A549 treated with RU486 at 1 μM for 4 hours (cell line): ENCODE measurements around the gene MYL6. TPM values are rescaled to one million over a fixed set of nuclear protein-coding genes. Genes with fewer than 3 reads are reported as not detected.

Source experiments
- total RNA-seq: library from RNA; stranded (reverse); fragments of 200-300 nt; extraction: Qiagen RNA extraction; gene quantifications from 5 replicates; pipeline ENCODE4 v1.2.3, GENCODE V29; 2022; ENCODE audit warnings: low read depth

MYL6 gene
- total RNA-seq: 2,092 to 2,946 TPM (median 2,208 TPM) in 5 replicates

GRCh38 chr12:56158029-56158925 is at the start of gene MYL6:
TSS of gene MYL6 (plus strand) at chr12:56158359. CDS start at chr12:56158402, 43 bp downstream.

GRCh38 chr12:56116267-56117081 is 41.7 kb upstream of the MYL6 start, which contains the start of gene RPL41:
TSS of gene RPL41 (plus strand) at chr12:56116633.

GRCh38 chr12:56117778-56118687 is 40.1 kb upstream of the MYL6 start, which contains the start of gene ZC3H10:
TSS of gene ZC3H10 (plus strand) at chr12:56118266. CDS start at chr12:56120563, 2,297 bp downstream.

GRCh38 chr12:56127888-56128669 is 30.1 kb upstream of the MYL6 start, which contains the start of gene ESYT1:
TSS of gene ESYT1 (plus strand) at chr12:56128267. CDS start at chr12:56128320, 53 bp downstream.

GRCh38 chr12:56152132-56152755 is 5.9 kb upstream of the MYL6 start, which contains the start of gene MYL6B:
TSS of gene MYL6B (plus strand) at chr12:56152587. CDS start at chr12:56153919, 1,332 bp downstream.

GRCh38 chr12:56189099-56189917 is 31.1 kb downstream of the MYL6 start, which contains the start of gene SMARCC2:
TSS of gene SMARCC2 (minus strand) at chr12:56189483. CDS start at chr12:56189461, 22 bp downstream.

Other genes starting within 250 kb of the MYL6 start
- 35.9 to 40.2 TPM (median 38.8 TPM) in 5 replicates for gene PYM1, start 230.5 kb upstream of the MYL6 start, total RNA-seq
- 16.5 to 20.0 TPM (median 19.3 TPM) in 5 replicates for gene DGKA, start 227.2 kb upstream of the MYL6 start, total RNA-seq
- gene PMEL, start 192.3 kb upstream of the MYL6 start, total RNA-seq: 0.75 to 1.4 TPM (median 0.87 TPM) in 5 replicates
- 55.0 to 59.1 TPM (median 57.1 TPM) in 5 replicates for gene CDK2, start 191.5 kb upstream of the MYL6 start, total RNA-seq
- gene RAB5B, start 184.3 kb upstream of the MYL6 start, total RNA-seq: 23.6 to 34.7 TPM (median 34.3 TPM) in 5 replicates
- 7.0 to 9.4 TPM (median 8.1 TPM) in 5 replicates for gene SUOX, start 161.1 kb upstream of the MYL6 start, total RNA-seq
- gene IKZF4, start 137.3 kb upstream of the MYL6 start, total RNA-seq: 1.8 to 3.4 TPM (median 2.4 TPM) in 5 replicates
- 641 to 1,011 TPM (median 739 TPM) in 5 replicates for gene RPS26, start 116.4 kb upstream of the MYL6 start, total RNA-seq
- gene ERBB3, start 78.2 kb upstream of the MYL6 start, total RNA-seq: 1.1 to 2.8 TPM (median 1.7 TPM) in 5 replicates
- 293 to 379 TPM (median 323 TPM) in 5 replicates for gene PA2G4, start 53.8 kb upstream of the MYL6 start, total RNA-seq
- gene RPL41, start 41.7 kb upstream of the MYL6 start, total RNA-seq: 5,266 to 6,618 TPM (median 5,546 TPM) in 5 replicates
- gene ZC3H10, start 40.1 kb upstream of the MYL6 start, total RNA-seq: 2.4 to 3.7 TPM (median 2.8 TPM) in 5 replicates
- gene ESYT1, start 30.1 kb upstream of the MYL6 start, total RNA-seq: 59.0 to 74.9 TPM (median 65.7 TPM) in 5 replicates
- 71.8 to 84.7 TPM (median 75.8 TPM) in 5 replicates for gene MYL6B, start 5.8 kb upstream of the MYL6 start, total RNA-seq
- gene SMARCC2, start 31.1 kb downstream of the MYL6 start, total RNA-seq: 30.7 to 37.5 TPM (median 36.2 TPM) in 5 replicates
- 20.2 to 25.5 TPM (median 24.6 TPM) in 5 replicates for gene RNF41, start 63.6 kb downstream of the MYL6 start, total RNA-seq
- 58.0 to 66.9 TPM (median 62.4 TPM) in 5 replicates for gene NABP2, start 66.0 kb downstream of the MYL6 start, total RNA-seq
- gene SLC39A5, start 71.7 kb downstream of the MYL6 start, total RNA-seq: not detected in 5 replicates
- gene ANKRD52, start 100.0 kb downstream of the MYL6 start, total RNA-seq: 36.4 to 49.1 TPM (median 44.3 TPM) in 5 replicates
- 16.4 to 20.6 TPM (median 19.3 TPM) in 5 replicates for gene COQ10A, start 108.6 kb downstream of the MYL6 start, total RNA-seq
- gene CS, start 142.0 kb downstream of the MYL6 start, total RNA-seq: 152 to 175 TPM (median 157 TPM) in 5 replicates
- gene CNPY2, start 157.6 kb downstream of the MYL6 start, total RNA-seq: 117 to 168 TPM (median 137 TPM) in 5 replicates
- gene PAN2, start 175.6 kb downstream of the MYL6 start, total RNA-seq: 11.9 to 16.2 TPM (median 14.3 TPM) in 5 replicates
- 0.42 to 0.74 TPM (median 0.59 TPM) in 5 replicates for gene IL23A, start 180.5 kb downstream of the MYL6 start, total RNA-seq
- 10.6 to 11.7 TPM (median 11.3 TPM) in 5 replicates for gene STAT2, start 201.7 kb downstream of the MYL6 start, total RNA-seq
- not detected in 5 replicates for gene APOF, start 204.5 kb downstream of the MYL6 start, total RNA-seq